Transverse colon (tissue), 4 donors: Measurements from ENCODE around the gene MCF2L2. TPM values are rescaled to one million over a fixed set of nuclear protein-coding genes. Genes with fewer than 3 reads are reported as not detected.

ENCODE experiments used
- DNase-seq: peaks from one replicate; pipeline ENCODE4 v3.0.0-alpha.2; 2019
- H3K27ac ChIP-seq, 4 donors: fragments of 200-600 bp; sonication (generic); 2 replicates each; pipeline ENCODE4 v1.5.1; 2016 to 2018; ENCODE audit warnings: inconsistent platforms in 4 of 4
- H3K27me3 ChIP-seq: fragments of 200-600 bp; sonication (generic); 2 replicates; pipeline ENCODE4 v1.5.1; 2017; ENCODE audit warnings: inconsistent platforms
- H3K36me3 ChIP-seq, 4 donors: fragments of 200-600 bp; sonication (generic); 2 replicates each; pipeline ENCODE4 v1.5.1; 2017 to 2019; ENCODE audit warnings: inconsistent platforms in 4 of 4
- H3K4me1 ChIP-seq, 4 donors: fragments of 200-600 bp; sonication (generic); 2 replicates each; pipeline ENCODE4 v1.5.1; 2017 to 2020; ENCODE audit warnings: inconsistent platforms in 4 of 4
- H3K4me3 ChIP-seq, 4 donors: fragments of 200-600 bp; sonication (generic); 1 replicate in 1 of 4; 2 replicates in 3 of 4; pipeline versions ENCODE4 v1.5.1 to v1.6.1; 2017 to 2019; ENCODE audit warnings: inconsistent platforms in 4 of 4
- H3K9me3 ChIP-seq, 2 donors: fragments of 200-600 bp; sonication (generic); 2 replicates each; pipeline ENCODE4 v1.5.1; 2017 to 2019; ENCODE audit warnings: inconsistent platforms in 2 of 2
- EP300 ChIP-seq: sonication (generic); formaldehyde crosslinking; IDR thresholded peaks from one replicate; pipeline ENCODE4 v1.6.1; 2017; ENCODE audit warnings: antibody characterized with exemption, low read depth
- POLR2A ChIP-seq: fragments of 450-650 bp; IDR thresholded peaks from one replicate; pipeline ENCODE4 v1.6.1; 2016; ENCODE audit warnings: antibody characterized with exemption, mild to moderate bottlenecking, moderate library complexity
- POLR2AphosphoS5 ChIP-seq, 3 donors: sonication (generic); formaldehyde crosslinking; IDR thresholded peaks; one replicate each; pipeline ENCODE4 v1.6.1; 2016; ENCODE audit warnings: antibody characterized with exemption in 3 of 3
- WGBS, 2 donors: methylation state at CpG; one replicate each; pipeline ENCODE4 v1.1.5; 2018; ENCODE audit warnings: low coverage in 1 of 2; 5-methylcytosine and 5-hydroxymethylcytosine counted together
- in situ Hi-C, 4 donors: fragments of 200-750 bp; cut with MboI; loops; one replicate each; pipeline versions ENCODE4 v1.15.0 to v1.15.1; 2017; ENCODE audit warnings: low sequenced_read_pairs in 3 of 4, low pct_ligation_motif_present in 1 of 4, low pct_unique_long_range_greater_than_20kb in 1 of 4
- intact Hi-C: fragments of 100-400 bp; cut with DNase I; formaldehyde crosslinking; loops from one replicate; pipeline ENCODE4 v1.15.1; 2023; ENCODE audit warnings: low total_unique reads
- total RNA-seq, 4 donors: library from RNA; depleted of rRNA; stranded (reverse); fragments of >200 nt; gene quantifications; one replicate each; pipeline ENCODE4 v1.1.0, GENCODE V29; 2016
- TF ChIP-seq, protein P1 (sequence below), 5 experiments: fragments of 200-600 bp in 3 of 5; fragments of 450-650 bp in 2 of 5; sonication (generic) in 3 of 5; IDR thresholded peaks; 1 replicate in 2 of 5; 2 replicates in 3 of 5; pipeline ENCODE4 v1.5.1; 2016 to 2017; ENCODE audit warnings: antibody characterized with exemption in 5 of 5, inconsistent platforms in 3 of 5, mild to moderate bottlenecking in 2 of 5, moderate library complexity in 1 of 5

Gene MCF2L2
- total RNA-seq, 4 donors from 2014 or later: 0.20 to 3.7 (median 2.0) TPM

DNA sequence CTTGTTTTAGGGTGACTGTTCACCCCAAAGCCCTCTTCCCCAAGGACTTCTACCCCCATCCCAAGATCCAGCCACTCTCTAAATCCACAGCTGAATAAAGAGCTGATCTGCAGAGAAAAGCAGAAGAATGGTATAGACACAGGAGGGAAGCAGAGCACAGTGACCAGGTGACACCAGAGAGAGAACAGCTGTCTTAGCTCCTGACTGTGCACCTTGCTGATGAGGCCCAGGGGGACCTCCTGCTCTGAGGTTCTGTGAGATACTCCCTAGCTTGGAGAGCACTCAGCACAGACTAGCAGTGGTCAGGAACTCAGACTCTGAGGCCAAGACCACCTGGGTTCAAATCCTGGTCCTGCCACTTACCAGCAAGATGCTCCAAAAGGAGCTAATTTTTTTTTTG is 17.7 kb downstream of the MCF2L2 start:
- in situ Hi-C loops: no loop called here
- H3K4me3 ChIP-seq: no peak overlapping the region
- intact Hi-C loops: no loop called here
- TF ChIP-seq EP300 (no peak), POLR2A (no peak), POLR2AphosphoS5 (IDR thresholded peaks at IDR 0.05) (no peak)
- TF ChIP-seq, protein P1, sequence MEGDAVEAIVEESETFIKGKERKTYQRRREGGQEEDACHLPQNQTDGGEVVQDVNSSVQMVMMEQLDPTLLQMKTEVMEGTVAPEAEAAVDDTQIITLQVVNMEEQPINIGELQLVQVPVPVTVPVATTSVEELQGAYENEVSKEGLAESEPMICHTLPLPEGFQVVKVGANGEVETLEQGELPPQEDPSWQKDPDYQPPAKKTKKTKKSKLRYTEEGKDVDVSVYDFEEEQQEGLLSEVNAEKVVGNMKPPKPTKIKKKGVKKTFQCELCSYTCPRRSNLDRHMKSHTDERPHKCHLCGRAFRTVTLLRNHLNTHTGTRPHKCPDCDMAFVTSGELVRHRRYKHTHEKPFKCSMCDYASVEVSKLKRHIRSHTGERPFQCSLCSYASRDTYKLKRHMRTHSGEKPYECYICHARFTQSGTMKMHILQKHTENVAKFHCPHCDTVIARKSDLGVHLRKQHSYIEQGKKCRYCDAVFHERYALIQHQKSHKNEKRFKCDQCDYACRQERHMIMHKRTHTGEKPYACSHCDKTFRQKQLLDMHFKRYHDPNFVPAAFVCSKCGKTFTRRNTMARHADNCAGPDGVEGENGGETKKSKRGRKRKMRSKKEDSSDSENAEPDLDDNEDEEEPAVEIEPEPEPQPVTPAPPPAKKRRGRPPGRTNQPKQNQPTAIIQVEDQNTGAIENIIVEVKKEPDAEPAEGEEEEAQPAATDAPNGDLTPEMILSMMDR (IDR thresholded peaks at IDR 0.05): no peak
- DNase-seq: no peak
- H3K4me1 ChIP-seq: no peaks in the 10 kb centered on the region
- no peaks in the 10 kb centered on the region for H3K9me3 ChIP-seq
- no peaks in the 10 kb centered on the region for H3K27me3 ChIP-seq
- no peaks in the 10 kb centered on the region for H3K36me3 ChIP-seq
- no peak overlapping the region for H3K27ac ChIP-seq

DNA sequence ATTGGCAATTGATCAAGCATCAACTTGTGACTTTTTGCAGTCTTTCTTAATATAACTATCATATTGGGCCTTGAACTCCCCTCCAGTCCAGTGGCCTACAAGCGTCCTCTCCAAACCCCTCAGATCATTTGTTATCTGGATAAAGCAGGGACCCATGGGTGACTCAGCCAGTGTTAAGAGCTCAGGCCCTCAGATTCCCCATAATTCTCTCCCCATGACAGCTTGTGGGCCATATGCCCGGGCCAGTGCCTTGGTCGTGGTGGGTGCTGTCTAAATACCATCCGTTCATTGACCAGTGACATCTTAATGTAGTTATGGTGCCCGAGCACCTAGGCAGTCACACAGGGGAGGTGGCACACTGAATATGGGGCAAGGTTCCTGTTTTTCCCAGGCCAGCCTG is 18.1 kb downstream of the MCF2L2 start:
- no peak for DNase-seq
- in situ Hi-C loops: no loop called here
- Histone ChIP-seq H3K27me3 (no peaks in the 10 kb centered on the region), H3K4me1 (no peaks in the 10 kb centered on the region), H3K27ac (no peak overlapping the region), H3K4me3 (no peak overlapping the region), H3K9me3 (no peaks in the 10 kb centered on the region), H3K36me3 (no peaks in the 10 kb centered on the region)
- 40 to 82% methylated on average over 1 to 5 of the region's 5 CpGs for WGBS, 2 donors
- intact Hi-C loops: no loop called here
- TF ChIP-seq POLR2A (no peak), EP300 (no peak)
- TF ChIP-seq, protein P1 (IDR thresholded peaks at IDR 0.05): no peak

- H3K4me3 ChIP-seq: no peak overlapping the region
- intact Hi-C loops (no loop called here), in situ Hi-C loops (no loop called here)
- no peaks in the 10 kb centered on the region for H3K9me3 ChIP-seq
- DNase-seq: no peak
- WGBS, 2 donors: 78 to 82% methylated on average over 2 of the region's 2 CpGs
- no peaks in the 10 kb centered on the region for H3K27me3 ChIP-seq
- H3K36me3 ChIP-seq: no peaks in the 10 kb centered on the region
- H3K4me1 ChIP-seq: no peaks in the 10 kb centered on the region
- TF ChIP-seq POLR2AphosphoS5 (IDR thresholded peaks at IDR 0.05) (no peak), POLR2A (no peak), EP300 (no peak)
- TF ChIP-seq, protein P1 (IDR thresholded peaks at IDR 0.05): no peak
- no peak overlapping the region for H3K27ac ChIP-seq
Measured at GRCh38 chr3:183409219-183409618, 19.2 kb downstream of the MCF2L2 start.

GRCh38 chr3:183401678-183402077 is 26.7 kb downstream of the MCF2L2 start:
- no peaks in the 10 kb centered on the region for H3K9me3 ChIP-seq
- no peaks in the 10 kb centered on the region for H3K27me3 ChIP-seq
- TF ChIP-seq, protein P1 (IDR thresholded peaks at IDR 0.05): no peak
- TF ChIP-seq POLR2A (no peak), POLR2AphosphoS5 (IDR thresholded peaks at IDR 0.05) (no peak), EP300 (no peak)
- intact Hi-C loops: no loop called here
- H3K4me1 ChIP-seq: no peaks in the 10 kb centered on the region
- no peak overlapping the region for H3K4me3 ChIP-seq
- in situ Hi-C loops: no loop called here
- DNase-seq: no peak
- H3K27ac ChIP-seq: no peak overlapping the region
- H3K36me3 ChIP-seq: no peaks in the 10 kb centered on the region
- WGBS, 2 donors: 89 to 96% methylated on average over 1 of the region's 1 CpG
